ENCODE data around the gene FOSL2. TPM values are rescaled to one million over a fixed set of nuclear protein-coding genes. Genes with fewer than 3 reads are reported as not detected.

FOSL2 gene
- total RNA-seq, 1 donor from 2014 or later, result 18.0 TPM

DNA sequence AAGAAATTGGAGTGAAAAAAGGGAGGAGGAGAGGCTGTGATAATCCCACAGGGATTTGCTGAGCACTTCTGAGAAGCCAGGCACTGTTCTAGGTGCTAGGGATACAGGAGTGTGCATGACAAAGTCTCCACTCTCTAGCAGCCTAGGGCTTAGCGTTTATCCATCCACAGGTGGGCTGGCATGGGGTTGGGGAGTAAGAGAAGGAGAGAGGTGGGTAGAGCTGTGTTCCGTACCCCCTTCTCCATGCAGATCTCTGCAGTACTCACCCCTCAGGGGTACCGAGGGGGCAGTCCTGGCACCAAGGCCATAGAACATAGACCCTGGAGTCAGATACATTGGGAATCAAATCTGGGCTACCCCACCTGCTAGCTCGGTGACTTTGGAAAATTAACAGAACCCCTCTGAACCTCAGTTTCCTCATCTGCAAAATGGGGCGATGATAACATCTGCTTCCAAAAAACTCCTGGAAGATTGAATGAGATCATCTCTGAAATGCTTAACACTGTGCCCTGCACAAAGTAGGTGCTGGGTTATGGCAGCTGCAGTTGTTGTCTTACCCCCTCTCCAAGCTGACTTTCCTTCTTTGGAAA is 18.6 kb downstream of the FOSL2 start:
- DNase-seq (ENCODE audit: low read depth in 2 of 2), result no peak

DNA sequence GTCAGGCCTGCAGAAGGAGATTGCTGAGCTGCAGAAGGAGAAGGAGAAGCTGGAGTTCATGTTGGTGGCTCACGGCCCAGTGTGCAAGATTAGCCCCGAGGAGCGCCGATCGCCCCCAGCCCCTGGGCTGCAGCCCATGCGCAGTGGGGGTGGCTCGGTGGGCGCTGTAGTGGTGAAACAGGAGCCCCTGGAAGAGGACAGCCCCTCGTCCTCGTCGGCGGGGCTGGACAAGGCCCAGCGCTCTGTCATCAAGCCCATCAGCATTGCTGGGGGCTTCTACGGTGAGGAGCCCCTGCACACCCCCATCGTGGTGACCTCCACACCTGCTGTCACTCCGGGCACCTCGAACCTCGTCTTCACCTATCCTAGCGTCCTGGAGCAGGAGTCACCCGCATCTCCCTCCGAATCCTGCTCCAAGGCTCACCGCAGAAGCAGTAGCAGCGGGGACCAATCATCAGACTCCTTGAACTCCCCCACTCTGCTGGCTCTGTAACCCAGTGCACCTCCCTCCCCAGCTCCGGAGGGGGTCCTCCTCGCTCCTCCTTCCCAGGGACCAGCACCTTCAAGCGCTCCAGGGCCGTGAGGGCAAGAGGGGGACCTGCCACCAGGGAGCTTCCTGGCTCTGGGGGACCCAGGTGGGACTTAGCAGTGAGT is 19.4 kb downstream of the FOSL2 start:
- DNase-seq (ENCODE audit: low read depth in 2 of 2), result no peak

DNA sequence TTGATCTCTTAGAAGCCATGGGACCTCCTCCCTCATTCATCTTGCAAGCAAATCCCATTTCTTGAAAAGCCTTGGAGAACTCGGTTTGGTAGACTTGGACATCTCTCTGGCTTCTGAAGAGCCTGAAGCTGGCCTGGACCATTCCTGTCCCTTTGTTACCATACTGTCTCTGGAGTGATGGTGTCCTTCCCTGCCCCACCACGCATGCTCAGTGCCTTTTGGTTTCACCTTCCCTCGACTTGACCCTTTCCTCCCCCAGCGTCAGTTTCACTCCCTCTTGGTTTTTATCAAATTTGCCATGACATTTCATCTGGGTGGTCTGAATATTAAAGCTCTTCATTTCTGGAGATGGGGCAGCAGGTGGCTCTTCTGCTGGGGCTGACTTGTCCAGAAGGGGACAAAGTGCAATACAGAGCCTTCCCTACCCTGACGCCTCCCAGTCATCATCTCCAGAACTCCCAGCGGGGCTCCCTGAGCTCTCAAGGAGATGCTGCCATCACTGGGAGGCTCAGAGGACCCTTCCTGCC is 20.0 kb downstream of the FOSL2 start:
- no peak for DNase-seq (ENCODE audit: low read depth in 2 of 2)

- DNase-seq (ENCODE audit: low read depth in 2 of 2), result no peak
These were observed 20.7 kb downstream of the FOSL2 start for GRCh38 chr2:28413152-28413898.

DNA sequence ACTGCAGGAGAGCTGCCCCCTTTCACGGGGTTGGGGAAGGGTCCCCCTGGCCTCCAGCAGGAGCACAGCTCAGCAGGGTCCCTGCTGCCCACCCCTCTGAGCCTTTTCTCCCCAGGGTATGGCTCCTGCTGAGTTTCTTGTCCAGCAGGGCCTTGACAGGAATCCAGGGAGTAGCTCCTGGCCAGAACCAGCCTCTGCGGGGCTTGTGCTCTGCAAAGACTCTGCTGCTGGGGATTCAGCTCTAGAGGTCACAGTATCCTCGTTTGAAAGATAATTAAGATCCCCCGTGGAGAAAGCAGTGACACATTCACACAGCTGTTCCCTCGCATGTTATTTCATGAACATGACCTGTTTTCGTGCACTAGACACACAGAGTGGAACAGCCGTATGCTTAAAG is 21.2 kb downstream of the FOSL2 start:
- no peak for DNase-seq (ENCODE audit: low read depth in 2 of 2)

- no peak for DNase-seq (ENCODE audit: low read depth in 2 of 2)
These were observed 21.9 kb downstream of the FOSL2 start for GRCh38 chr2:28414583-28414982.

GRCh38 chr2:28415010-28415409 is 22.4 kb downstream of the FOSL2 start:
- DNase-seq (ENCODE audit: low read depth in 2 of 2), result no peak

- DNase-seq (ENCODE audit: low read depth in 2 of 2), result no peak
These were observed 23.1 kb downstream of the FOSL2 start for GRCh38 chr2:28415715-28416114.

DNA sequence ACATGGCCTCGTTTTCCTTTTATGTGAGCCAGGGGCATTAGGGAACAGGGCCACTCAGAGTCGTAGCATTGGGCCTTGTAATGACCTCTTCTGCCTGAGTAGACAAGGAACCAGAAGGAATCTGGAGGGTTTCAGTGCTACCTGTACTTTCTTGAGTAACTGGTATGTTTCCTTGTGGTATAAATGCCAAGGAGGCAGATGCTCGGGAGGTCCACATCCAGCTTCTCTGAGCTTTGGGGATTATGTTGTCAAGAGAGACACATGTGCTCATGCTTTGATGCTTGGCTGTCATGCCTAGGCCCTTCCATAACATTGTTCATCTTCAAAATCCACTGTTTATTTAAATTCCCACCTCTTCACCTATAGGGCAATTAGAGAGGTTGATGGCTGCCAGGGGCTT is 26.3 kb downstream of the FOSL2 start:
- DNase-seq (ENCODE audit: low read depth in 2 of 2), result no peak

GRCh38 chr2:28419443-28420270 is 27.0 kb downstream of the FOSL2 start:
- no peak for DNase-seq (ENCODE audit: low read depth in 2 of 2)

DNA sequence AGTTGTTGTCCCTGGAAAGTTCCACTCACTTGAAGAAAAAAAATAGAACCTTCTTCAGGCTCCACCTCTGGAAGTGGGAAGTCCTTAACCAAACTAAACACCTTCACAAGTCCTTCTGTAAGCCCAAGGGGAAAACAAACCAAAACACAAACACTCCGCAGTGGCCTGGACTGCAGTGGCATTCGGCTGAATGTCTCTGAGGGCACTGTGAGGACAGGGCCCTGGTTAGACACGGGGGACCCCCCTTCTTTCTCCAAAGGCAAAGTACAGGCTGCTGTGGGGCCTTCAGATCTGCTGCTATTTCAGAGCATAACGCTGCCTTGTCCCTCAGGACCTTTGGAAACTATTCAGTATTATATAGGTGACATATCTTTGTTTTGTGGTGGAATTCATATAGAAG is 28.1 kb downstream of the FOSL2 start:
- DNase-seq (ENCODE audit: low read depth in 2 of 2), result no peak

- DNase-seq (ENCODE audit: low read depth in 2 of 2), result no peak
These were observed 30.5 kb downstream of the FOSL2 start for GRCh38 chr2:28422908-28423741.

DNA sequence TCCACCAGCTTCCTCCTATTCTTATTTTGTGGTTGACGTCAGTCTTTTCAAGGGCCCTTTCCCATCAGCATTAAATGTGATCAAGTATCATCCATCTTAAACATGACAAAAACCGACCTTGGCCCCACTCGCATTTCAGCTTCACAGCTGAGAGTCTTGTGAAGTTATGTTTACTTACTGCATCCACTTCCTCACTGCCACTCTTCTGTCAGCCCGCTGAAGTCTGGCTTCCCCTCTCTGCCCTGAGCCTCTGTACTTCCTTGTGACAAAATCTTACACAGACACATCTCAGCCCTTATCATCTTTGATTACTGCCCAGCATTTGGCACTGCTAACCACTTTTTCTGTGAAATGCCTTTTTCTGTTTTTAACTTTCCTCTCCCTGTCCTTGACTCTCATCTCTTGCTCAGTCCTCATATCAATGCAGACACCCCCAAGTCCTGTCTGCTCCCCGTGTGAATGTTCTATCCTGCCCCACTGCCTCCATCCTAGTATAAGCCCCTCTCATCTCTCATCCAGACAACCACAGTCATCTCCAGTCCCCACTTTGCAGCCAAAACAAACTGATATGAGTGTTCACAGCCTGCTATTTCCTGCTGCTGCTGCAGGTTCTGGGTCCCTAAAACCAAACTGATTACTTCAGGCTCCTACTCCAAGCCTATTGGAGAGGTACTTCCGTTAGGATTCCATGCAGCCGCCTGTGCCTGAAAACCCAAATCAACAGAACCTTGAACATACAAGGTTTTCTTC is 31.4 kb downstream of the FOSL2 start:
- DNase-seq (ENCODE audit: low read depth in 2 of 2), result peak in 1 of 2 donors; percentile 31

GRCh38 chr2:28424799-28425463 is 32.3 kb downstream of the FOSL2 start:
- no peak for DNase-seq (ENCODE audit: low read depth in 2 of 2)

DNA sequence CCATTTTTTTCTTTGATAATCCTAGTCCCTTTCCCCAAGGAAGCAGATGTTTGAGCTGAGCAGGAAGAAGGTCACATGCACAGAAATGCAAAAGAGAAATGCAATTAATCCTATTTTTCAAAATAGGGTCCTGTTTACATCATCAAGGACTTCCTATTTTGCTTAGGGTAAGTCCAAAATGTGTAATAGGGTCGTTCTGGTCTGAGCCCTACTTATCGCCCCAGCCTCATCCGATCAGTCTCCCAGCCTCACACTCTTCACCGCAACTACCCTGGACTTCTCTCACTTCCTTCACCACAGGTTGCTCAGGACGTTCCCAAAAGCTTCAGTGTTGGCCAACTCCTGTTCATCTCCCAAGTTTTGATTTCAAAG is 32.8 kb downstream of the FOSL2 start:
- DNase-seq (ENCODE audit: low read depth in 2 of 2), result no peak

- no peak for DNase-seq (ENCODE audit: low read depth in 2 of 2)
These were observed 35.2 kb downstream of the FOSL2 start for GRCh38 chr2:28427741-28428415.

DNA sequence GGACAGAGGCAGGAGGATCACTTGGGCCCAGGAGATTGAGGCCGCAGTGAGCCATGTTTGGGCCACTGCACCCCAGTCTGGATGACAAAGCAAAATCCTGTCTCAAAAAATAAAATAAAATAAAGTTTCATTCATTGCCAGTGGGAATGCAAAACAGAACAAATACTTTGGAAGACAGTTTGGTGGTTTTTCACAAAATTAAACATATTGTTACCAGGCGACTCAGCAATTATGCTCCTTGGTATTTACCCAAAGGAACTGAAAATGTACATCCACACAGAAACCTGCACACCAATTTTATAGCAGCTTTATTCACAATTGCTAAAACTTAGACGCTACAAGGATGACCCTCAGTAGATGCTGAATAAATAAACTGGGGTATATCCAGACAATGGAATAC is 35.8 kb downstream of the FOSL2 start:
- no peak for DNase-seq (ENCODE audit: low read depth in 2 of 2)

DNA sequence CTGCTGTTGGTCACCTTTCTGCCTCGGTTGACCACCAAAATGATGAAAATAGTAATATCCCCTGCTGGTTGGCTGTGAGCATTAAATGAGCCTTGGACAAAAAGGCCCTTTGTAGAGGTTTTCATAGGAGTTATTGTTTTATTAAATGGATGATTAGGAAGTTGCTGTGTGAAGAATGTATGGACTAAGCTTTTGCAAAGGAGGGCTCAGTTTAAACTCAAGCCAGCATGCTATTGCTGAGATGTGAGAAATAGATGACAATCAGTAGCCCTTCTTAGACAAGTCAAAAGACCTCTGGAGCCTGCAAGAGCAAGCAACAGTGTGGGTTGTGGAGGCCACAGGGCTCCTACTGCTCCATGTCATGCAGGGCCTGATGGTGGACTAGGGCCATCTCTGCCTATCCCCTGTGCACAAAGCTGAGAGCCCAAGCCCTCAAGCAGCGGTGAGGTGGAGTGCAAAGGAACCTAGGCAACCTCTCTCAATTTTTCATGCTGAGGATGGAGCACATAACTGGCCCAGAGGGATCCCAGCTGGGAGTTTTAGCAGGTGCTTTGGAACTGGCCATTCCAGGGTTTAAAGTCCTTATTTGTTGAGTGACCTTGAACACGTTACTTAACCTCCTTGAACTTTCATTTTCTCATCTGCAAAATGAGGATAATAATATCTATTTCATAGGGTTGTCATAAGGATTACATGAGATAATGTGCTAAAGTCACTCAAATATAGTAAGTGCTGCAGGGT is 37.1 kb downstream of the FOSL2 start:
- DNase-seq (ENCODE audit: low read depth in 2 of 2), result no peak
